C4-2B (cell line): Measurements from ENCODE around the gene CTNNA3.

Source experiments
- H3K27ac ChIP-seq: fragments of 450-650 bp; 2 replicates; pipeline ENCODE4 v1.5.1; 2017
- CTCF ChIP-seq: fragments of 450-650 bp; conservative IDR thresholded peaks from 2 replicates; pipeline ENCODE4 v1.5.1; 2017; ENCODE audit warnings: mild to moderate bottlenecking
- ZFX ChIP-seq: fragments of 450-650 bp; IDR thresholded peaks from 2 replicates; pipeline ENCODE4 v1.6.1; 2017

Gene CTNNA3

DNA sequence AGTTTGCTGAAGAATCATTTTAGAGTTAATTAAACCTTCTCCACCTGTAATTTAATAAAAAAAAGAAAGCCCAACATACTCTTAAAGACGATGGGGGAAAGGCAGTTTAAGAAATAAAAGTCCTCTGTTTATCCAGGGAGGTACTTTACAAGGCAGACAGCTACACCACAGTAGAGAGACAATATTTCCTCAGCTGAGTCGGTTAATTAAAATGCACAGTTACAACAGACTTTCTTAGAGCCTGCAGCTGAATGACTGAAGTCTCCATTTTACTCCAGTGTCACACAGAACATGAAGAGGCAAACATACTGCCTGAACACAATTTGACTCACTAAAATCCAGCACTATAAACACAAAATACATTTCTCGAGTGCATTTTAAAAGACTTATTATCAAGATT lies 755.0 kb downstream of the CTNNA3 start:
- no peak for TF ChIP-seq CTCF
- TF ChIP-seq ZFX = no peak
- H3K27ac ChIP-seq = no peak overlapping the region

GRCh38 chr10:66934711-66935110 lies 761.3 kb downstream of the CTNNA3 start:
- TF ChIP-seq ZFX (no peak), CTCF (no peak)
- H3K27ac ChIP-seq = no peak overlapping the region

DNA sequence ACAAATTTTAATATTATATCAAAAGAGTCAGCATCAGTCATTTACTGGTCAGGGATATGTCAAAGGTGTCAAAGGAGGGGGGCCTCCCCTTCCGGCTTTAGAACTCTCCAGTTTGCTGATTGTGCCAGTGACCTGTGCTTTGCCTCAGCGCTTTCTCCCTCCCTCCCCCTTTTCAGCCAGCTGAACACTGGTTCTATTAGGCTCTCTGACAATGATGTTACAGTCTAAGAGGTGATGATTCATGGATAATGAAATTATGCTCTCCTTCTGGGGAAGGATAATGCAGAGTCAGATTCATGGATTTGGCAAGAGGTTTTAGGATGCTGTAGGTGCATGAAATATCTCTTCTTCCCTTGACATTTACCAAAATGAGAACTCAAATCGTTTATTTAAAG lies 764.0 kb downstream of the CTNNA3 start:
- TF ChIP-seq ZFX = no peak
- no peak for TF ChIP-seq CTCF
- H3K27ac ChIP-seq = no peak overlapping the region

DNA sequence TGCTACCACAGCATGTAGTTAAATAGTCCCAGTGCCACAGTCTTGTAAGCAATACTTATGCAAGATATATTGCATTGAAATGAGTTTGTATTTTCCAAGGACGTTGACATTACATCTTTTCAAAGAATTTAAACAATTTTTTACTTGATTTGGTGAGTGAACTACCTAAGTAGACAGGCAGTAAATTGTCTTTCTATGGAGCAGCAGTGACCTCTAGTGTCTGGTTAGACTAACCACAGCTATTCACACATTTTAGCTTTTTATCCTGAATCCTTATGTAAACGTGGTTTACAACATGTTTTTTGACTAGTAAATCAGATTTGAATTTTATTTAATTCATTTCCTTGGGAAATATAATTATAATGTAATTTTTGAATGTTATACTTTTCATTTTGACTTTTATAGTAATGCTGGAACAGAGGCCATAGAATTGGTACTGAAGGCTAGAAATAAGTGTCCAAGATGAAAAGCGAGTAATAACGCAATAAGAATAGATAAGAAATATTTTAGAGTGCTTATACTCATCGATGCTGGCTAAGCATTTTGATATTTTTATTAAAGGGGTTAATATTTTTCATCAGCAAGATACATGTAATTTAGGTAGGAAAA lies 764.6 kb downstream of the CTNNA3 start:
- H3K27ac ChIP-seq = no peak overlapping the region
- TF ChIP-seq ZFX = no peak
- TF ChIP-seq CTCF = peak; percentile 91

GRCh38 chr10:66929375-66929774 lies 766.6 kb downstream of the CTNNA3 start:
- TF ChIP-seq CTCF (no peak), ZFX (no peak)
- no peak overlapping the region for H3K27ac ChIP-seq

DNA sequence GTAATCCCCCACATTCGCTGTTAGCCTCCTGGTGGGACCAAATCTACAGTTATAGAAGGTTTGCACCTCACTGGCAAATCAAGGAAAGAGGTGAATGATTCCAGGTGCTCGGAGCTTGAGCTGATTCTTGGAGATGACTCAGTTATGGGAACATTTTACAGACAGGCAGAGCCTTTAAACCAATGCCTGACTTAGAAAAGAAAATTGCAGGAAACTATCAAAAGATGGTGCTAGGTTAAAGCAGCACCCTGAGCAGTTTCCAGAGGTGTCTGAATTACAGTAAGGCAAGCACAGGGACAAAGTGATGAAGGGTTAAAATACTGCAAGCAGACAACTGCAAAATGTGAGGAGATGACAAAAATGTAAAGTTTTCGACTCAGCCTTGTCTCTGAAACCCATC lies 767.2 kb downstream of the CTNNA3 start:
- H3K27ac ChIP-seq = no peak overlapping the region
- TF ChIP-seq CTCF (no peak), ZFX (no peak)

DNA sequence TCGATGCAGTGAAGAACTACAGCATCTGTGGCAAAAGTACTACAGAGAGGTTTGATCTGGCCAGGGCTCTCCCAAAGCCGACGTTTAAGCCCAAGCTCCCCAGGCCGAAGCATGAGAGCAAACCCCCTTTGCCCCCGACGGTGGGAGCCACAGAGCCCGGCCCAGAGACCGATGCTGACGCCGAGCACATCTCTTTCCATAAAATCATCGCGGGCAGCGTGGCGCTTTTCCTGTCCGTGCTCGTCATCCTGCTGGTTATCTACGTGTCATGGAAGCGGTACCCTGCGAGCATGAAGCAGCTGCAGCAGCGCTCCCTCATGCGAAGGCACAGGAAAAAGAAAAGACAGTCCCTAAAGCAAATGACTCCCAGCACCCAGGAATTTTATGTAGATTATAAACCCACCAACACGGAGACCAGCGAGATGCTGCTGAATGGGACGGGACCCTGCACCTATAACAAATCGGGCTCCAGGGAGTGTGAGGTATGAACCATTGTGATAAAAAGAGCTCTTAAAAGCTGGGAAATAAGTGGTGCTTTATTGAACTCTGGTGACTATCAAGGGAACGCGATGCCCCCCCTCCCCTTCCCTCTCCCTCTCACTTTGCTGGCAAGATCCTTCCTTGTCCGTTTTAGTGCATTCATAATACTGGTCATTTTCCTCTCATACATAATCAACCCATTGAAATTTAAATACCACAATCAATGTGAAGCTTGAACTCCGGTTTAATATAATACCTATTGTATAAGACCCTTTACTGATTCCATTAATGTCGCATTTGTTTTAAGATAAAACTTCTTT lies 767.8 kb downstream of the CTNNA3 start:
- H3K27ac ChIP-seq = no peak overlapping the region
- TF ChIP-seq ZFX (no peak), CTCF (no peak)
